Measurements from ENCODE around the gene GLUD1. TPM values are rescaled to one million over a fixed set of nuclear protein-coding genes. Genes with fewer than 3 reads are reported as not detected.
"Not testable (repeated sequence)": the region's sequence is repeated elsewhere in the genome, so short reads cannot be mapped to it uniquely, and the experiment has no call there.

GLUD1 gene
- total RNA-seq, 1 experiment from 2014 or later = 138 TPM

DNA sequence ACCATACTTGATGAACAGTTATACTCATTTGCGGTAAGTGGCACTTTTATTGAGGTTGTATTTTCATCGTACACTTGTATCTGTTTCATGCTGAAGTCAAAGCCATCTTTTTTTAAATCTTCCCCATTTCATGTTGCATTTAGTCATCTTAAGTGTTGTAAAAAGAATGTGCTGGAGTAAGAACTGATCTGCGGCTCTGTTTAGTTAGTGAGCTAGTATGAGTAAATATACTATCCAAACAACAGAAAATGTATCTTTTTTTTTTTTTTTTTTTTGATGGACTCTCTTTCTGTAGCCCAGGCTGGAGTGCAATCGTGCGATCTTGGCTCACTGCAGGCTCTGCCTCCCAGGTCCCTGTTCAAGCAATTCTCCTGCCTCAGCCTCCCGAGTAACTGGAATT, 87.0 kb downstream of the GLUD1 start:
- BruUV-seq (replicated peaks); H3K27ac ChIP-seq (ENCODE audit: low read length); in situ Hi-C loops (cut with HindIII; ENCODE audit: low pct_unique_long_range_greater_than_20kb, low sequenced_read_pairs); H3K36me3 ChIP-seq (ENCODE audit: control insufficient read depth, insufficient read depth, low read length); DNase-seq (ENCODE audit: low read depth, low spot score); H3K9me3 ChIP-seq (ENCODE audit: control insufficient read depth, insufficient read depth, low read depth, low read length); ATAC-seq; H3K4me3 ChIP-seq (ENCODE audit: low read depth in 2 of 2, low read length in 2 of 2); intact Hi-C loops (cut with micrococcal nuclease; ENCODE audit: unreplicated experiment); CTCF ChIA-PET; H3K4me1 ChIP-seq (ENCODE audit: control insufficient read depth, insufficient read depth, low read length); POLR2A ChIA-PET; H3K27me3 ChIP-seq (ENCODE audit: control insufficient read depth, insufficient read depth, low read length): not testable (repeated sequence)

DNA sequence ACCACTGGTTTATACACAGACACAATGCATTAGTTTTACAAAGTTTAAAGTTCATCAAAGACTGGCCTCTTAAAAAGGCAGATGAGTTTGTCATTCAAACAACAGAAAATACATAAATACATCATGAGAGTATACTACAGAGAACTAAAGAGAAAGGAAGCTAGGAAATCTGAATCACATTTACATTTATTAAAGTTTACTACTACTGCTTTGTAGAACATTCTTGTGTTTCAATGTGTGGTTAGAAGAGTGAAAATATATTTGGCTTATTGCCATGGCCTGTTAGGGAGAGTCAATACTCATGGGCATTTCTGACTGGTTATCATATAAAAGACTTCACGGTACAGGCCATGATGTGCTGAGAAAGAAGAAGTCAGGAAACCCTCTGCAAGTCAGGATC, 87.5 kb downstream of the GLUD1 start:
- CTCF ChIA-PET; H3K27ac ChIP-seq (ENCODE audit: low read length); H3K27me3 ChIP-seq (ENCODE audit: control insufficient read depth, insufficient read depth, low read length); POLR2A ChIA-PET; intact Hi-C loops (cut with micrococcal nuclease; ENCODE audit: unreplicated experiment); H3K36me3 ChIP-seq (ENCODE audit: control insufficient read depth, insufficient read depth, low read length); BruUV-seq (replicated peaks); DNase-seq (ENCODE audit: low read depth, low spot score); H3K4me1 ChIP-seq (ENCODE audit: control insufficient read depth, insufficient read depth, low read length); H3K9me3 ChIP-seq (ENCODE audit: control insufficient read depth, insufficient read depth, low read depth, low read length); ATAC-seq; in situ Hi-C loops (cut with HindIII; ENCODE audit: low pct_unique_long_range_greater_than_20kb, low sequenced_read_pairs); H3K4me3 ChIP-seq (ENCODE audit: low read depth in 2 of 2, low read length in 2 of 2): not testable (repeated sequence)

DNA sequence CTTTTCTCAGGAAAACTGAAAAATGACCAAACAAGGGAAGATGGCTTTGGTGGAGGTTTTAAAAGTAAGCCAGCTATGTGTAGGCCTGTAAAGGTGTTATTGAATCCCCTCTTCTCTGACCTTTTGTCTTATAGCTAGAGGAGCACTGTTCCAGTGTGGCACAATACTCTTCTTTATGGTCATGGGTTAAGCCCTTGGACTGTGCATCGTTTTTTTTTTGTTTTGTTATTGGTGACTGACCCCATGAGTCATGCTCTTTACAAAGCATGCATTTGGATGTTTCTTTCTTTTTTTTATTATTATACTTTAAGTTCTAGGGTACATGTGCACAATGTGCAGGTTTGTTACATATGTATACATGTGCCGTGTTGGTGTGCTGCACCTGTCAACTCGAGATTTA, 94.2 kb downstream of the GLUD1 start:
- CTCF ChIA-PET = no interaction called here
- ATAC-seq = no peak
- intact Hi-C loops (cut with micrococcal nuclease; ENCODE audit: unreplicated experiment) = no loop called here

More for the DNA sequence above, 94.2 kb downstream of the GLUD1 start:
- POLR2A ChIA-PET = no interaction called here
- no TSS peak for BruUV-seq (replicated peaks)
- Histone ChIP-seq H3K9me3 (ENCODE audit: control insufficient read depth, insufficient read depth, low read depth, low read length) (no peaks in the 10 kb centered on the region), H3K4me1 (ENCODE audit: control insufficient read depth, insufficient read depth, low read length) (no peaks in the 10 kb centered on the region), H3K27me3 (ENCODE audit: control insufficient read depth, insufficient read depth, low read length) (no peaks in the 10 kb centered on the region), H3K27ac (ENCODE audit: low read length) (no peak overlapping the region), H3K4me3 (ENCODE audit: low read depth in 2 of 2, low read length in 2 of 2) (no peak overlapping the region), H3K36me3 (ENCODE audit: control insufficient read depth, insufficient read depth, low read length) (no peaks in the 10 kb centered on the region)
- no peak for DNase-seq (ENCODE audit: low read depth, low spot score)
- in situ Hi-C loops (cut with HindIII; ENCODE audit: low pct_unique_long_range_greater_than_20kb, low sequenced_read_pairs) = no loop called here
- TF ChIP-seq POLR2AphosphoS5 (IDR thresholded peaks at IDR 0.05; ENCODE audit: low read depth, low read length) (no peak), SIN3A (IDR thresholded peaks at IDR 0.05; ENCODE audit: borderline replicate concordance, insufficient read depth, low read depth, low read length) (no peak), TCF7L2 (IDR thresholded peaks at IDR 0.05; ENCODE audit: low read depth, low read length) (no peak)
- TF ChIP-seq, protein P1, sequence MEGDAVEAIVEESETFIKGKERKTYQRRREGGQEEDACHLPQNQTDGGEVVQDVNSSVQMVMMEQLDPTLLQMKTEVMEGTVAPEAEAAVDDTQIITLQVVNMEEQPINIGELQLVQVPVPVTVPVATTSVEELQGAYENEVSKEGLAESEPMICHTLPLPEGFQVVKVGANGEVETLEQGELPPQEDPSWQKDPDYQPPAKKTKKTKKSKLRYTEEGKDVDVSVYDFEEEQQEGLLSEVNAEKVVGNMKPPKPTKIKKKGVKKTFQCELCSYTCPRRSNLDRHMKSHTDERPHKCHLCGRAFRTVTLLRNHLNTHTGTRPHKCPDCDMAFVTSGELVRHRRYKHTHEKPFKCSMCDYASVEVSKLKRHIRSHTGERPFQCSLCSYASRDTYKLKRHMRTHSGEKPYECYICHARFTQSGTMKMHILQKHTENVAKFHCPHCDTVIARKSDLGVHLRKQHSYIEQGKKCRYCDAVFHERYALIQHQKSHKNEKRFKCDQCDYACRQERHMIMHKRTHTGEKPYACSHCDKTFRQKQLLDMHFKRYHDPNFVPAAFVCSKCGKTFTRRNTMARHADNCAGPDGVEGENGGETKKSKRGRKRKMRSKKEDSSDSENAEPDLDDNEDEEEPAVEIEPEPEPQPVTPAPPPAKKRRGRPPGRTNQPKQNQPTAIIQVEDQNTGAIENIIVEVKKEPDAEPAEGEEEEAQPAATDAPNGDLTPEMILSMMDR (IDR thresholded peaks at IDR 0.05) = no peak
- TF ChIP-seq, protein P2, sequence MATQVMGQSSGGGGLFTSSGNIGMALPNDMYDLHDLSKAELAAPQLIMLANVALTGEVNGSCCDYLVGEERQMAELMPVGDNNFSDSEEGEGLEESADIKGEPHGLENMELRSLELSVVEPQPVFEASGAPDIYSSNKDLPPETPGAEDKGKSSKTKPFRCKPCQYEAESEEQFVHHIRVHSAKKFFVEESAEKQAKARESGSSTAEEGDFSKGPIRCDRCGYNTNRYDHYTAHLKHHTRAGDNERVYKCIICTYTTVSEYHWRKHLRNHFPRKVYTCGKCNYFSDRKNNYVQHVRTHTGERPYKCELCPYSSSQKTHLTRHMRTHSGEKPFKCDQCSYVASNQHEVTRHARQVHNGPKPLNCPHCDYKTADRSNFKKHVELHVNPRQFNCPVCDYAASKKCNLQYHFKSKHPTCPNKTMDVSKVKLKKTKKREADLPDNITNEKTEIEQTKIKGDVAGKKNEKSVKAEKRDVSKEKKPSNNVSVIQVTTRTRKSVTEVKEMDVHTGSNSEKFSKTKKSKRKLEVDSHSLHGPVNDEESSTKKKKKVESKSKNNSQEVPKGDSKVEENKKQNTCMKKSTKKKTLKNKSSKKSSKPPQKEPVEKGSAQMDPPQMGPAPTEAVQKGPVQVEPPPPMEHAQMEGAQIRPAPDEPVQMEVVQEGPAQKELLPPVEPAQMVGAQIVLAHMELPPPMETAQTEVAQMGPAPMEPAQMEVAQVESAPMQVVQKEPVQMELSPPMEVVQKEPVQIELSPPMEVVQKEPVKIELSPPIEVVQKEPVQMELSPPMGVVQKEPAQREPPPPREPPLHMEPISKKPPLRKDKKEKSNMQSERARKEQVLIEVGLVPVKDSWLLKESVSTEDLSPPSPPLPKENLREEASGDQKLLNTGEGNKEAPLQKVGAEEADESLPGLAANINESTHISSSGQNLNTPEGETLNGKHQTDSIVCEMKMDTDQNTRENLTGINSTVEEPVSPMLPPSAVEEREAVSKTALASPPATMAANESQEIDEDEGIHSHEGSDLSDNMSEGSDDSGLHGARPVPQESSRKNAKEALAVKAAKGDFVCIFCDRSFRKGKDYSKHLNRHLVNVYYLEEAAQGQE (IDR thresholded peaks at IDR 0.05; ENCODE audit: insufficient read depth in 1 of 2, low read depth in 2 of 2, low read length in 1 of 2) = no peak

Other genes starting within 250 kb of the GLUD1 start
- 1.0 TPM for gene MMRN2, start 137.2 kb downstream of the GLUD1 start, total RNA-seq (2021; ENCODE audit: unreplicated experiment)
- 5.2 TPM for gene SNCG, start 136.2 kb downstream of the GLUD1 start, total RNA-seq (2021; ENCODE audit: unreplicated experiment)
- gene ADIRF, start 126.4 kb downstream of the GLUD1 start, total RNA-seq (2021; ENCODE audit: unreplicated experiment) = 14.8 TPM
- not detected for gene FAM25A, start 74.5 kb downstream of the GLUD1 start, total RNA-seq (2021; ENCODE audit: unreplicated experiment)
- 45.2 TPM for gene SHLD2, start 363 bp upstream of the GLUD1 start, total RNA-seq (2021; ENCODE audit: unreplicated experiment)
- 0.21 TPM for gene NUTM2A, start 130.6 kb upstream of the GLUD1 start, total RNA-seq (2021; ENCODE audit: unreplicated experiment)